H9 (cell line): ENCODE data around the gene LTBP2. TPM values are rescaled to one million over a fixed set of nuclear protein-coding genes. Genes with fewer than 3 reads are reported as not detected.

ENCODE experiments used
- DNase-seq: peaks from one replicate; pipeline ENCODE4 v3.0.0-alpha.2; 2017
- H2AFZ ChIP-seq: one replicate; pipeline ENCODE4 v1.6.1; 2013; ENCODE audit warnings: mild to moderate bottlenecking, low read length, control low read depth, moderate library complexity
- H2AK5ac ChIP-seq: 2 replicates; pipeline ENCODE4 v1.6.1; 2013; ENCODE audit warnings: low read length, control low read depth, mixed read lengths; ENCODE audit not compliant: insufficient read length
- H2BK120ac ChIP-seq: one replicate; pipeline ENCODE4 v1.6.1; 2013; ENCODE audit warnings: low read depth, mild to moderate bottlenecking, low read length, control low read depth, inconsistent platforms; ENCODE audit not compliant: poor library complexity, severe bottlenecking
- H2BK12ac ChIP-seq: 2 replicates; pipeline ENCODE4 v1.6.1; 2013; ENCODE audit warnings: low read length, control low read depth, mixed read lengths, low read depth; ENCODE audit not compliant: insufficient read length
- H2BK15ac ChIP-seq: 2 replicates; pipeline ENCODE4 v1.6.1; 2013; ENCODE audit warnings: low read depth, low read length, control low read depth
- H2BK20ac ChIP-seq: one replicate; pipeline ENCODE4 v1.6.1; 2013; ENCODE audit warnings: low read depth, mild to moderate bottlenecking, low read length, control low read depth, inconsistent platforms; ENCODE audit not compliant: poor library complexity, severe bottlenecking
- H2BK5ac ChIP-seq: 2 replicates; pipeline ENCODE4 v1.6.1; 2013; ENCODE audit warnings: low read length, control low read depth, mixed read lengths; ENCODE audit not compliant: insufficient read length
- H3K14ac ChIP-seq: 2 replicates; pipeline ENCODE4 v1.6.1; 2013; ENCODE audit warnings: low read length, control low read depth; ENCODE audit not compliant: insufficient read depth
- H3K18ac ChIP-seq: 2 replicates; pipeline ENCODE4 v1.6.1; 2013; ENCODE audit warnings: low read depth, mild to moderate bottlenecking, mixed read lengths, low read length, control low read depth; ENCODE audit not compliant: insufficient read length
- H3K23ac ChIP-seq: 2 replicates; pipeline ENCODE4 v1.6.1; 2013; ENCODE audit warnings: low read length, control low read depth, mixed read lengths, low read depth; ENCODE audit not compliant: insufficient read length
- H3K23me2 ChIP-seq: 2 replicates; pipeline ENCODE4 v1.6.1; 2013; ENCODE audit warnings: low read depth, mild to moderate bottlenecking, mixed read lengths, low read length, control low read depth; ENCODE audit not compliant: insufficient read length, poor library complexity, severe bottlenecking
- H3K27ac ChIP-seq: 2 replicates; pipeline ENCODE4 v1.5.1; 2013; ENCODE audit warnings: low read length, control low read depth, mixed read lengths, low read depth; ENCODE audit not compliant: insufficient read length
- H3K27me3 ChIP-seq: 2 replicates; pipeline ENCODE4 v1.6.1; 2013; ENCODE audit warnings: low read length, control low read depth, inconsistent platforms; ENCODE audit not compliant: insufficient read depth
- H3K4ac ChIP-seq: 2 replicates; pipeline ENCODE4 v1.6.1; 2013; ENCODE audit warnings: low read depth, mild to moderate bottlenecking, control low read depth, inconsistent platforms, low read length, moderate library complexity
- H3K4me1 ChIP-seq: 2 replicates; pipeline ENCODE4 v1.6.1; 2013; ENCODE audit warnings: low read length, control low read depth, inconsistent platforms; ENCODE audit not compliant: insufficient read depth
- H3K4me2 ChIP-seq: 2 replicates; pipeline ENCODE4 v1.6.1; 2013; ENCODE audit warnings: low read length, control low read depth, mixed read lengths; ENCODE audit not compliant: insufficient read length, insufficient read depth
- H3K56ac ChIP-seq: 2 replicates; pipeline ENCODE4 v1.6.1; 2013; ENCODE audit warnings: low read depth, mild to moderate bottlenecking, mixed read lengths, low read length, control low read depth; ENCODE audit not compliant: insufficient read length
- H3K79me1 ChIP-seq: 2 replicates; pipeline ENCODE4 v1.6.1; 2013; ENCODE audit warnings: low read depth, mild to moderate bottlenecking, moderate library complexity, low read length, control low read depth, inconsistent platforms; ENCODE audit not compliant: insufficient read depth, poor library complexity, severe bottlenecking
- H3K79me2 ChIP-seq: 2 replicates; pipeline ENCODE4 v1.6.1; 2013; ENCODE audit warnings: low read length, control low read depth, inconsistent platforms; ENCODE audit not compliant: insufficient read depth
- H3K9ac ChIP-seq: 2 replicates; pipeline ENCODE4 v1.6.1; 2013; ENCODE audit warnings: low read length, control low read depth, mixed read lengths; ENCODE audit not compliant: insufficient read length; ENCODE audit errors: extremely low read depth
- H3K9me3 ChIP-seq: one replicate; pipeline ENCODE4 v1.6.1; 2013; ENCODE audit warnings: low read depth, low read length, inconsistent platforms; ENCODE audit not compliant: control insufficient read depth
- H3T11ph ChIP-seq: one replicate; pipeline ENCODE4 v1.6.1; 2013; ENCODE audit warnings: mild to moderate bottlenecking, low read length, control low read depth, inconsistent platforms
- H4K20me1 ChIP-seq: one replicate; pipeline ENCODE4 v1.6.1; 2013; ENCODE audit not compliant: control insufficient read depth, insufficient read length, insufficient read depth
- H4K5ac ChIP-seq: 2 replicates; pipeline ENCODE4 v1.6.1; 2013; ENCODE audit warnings: low read depth, mild to moderate bottlenecking, mixed read lengths, low read length, control low read depth; ENCODE audit not compliant: insufficient read length
- H4K8ac ChIP-seq: replicated peaks from 2 replicates; pipeline ENCODE4 v1.6.1; 2013; ENCODE audit warnings: low read length, control low read depth, mixed read lengths, low read depth; ENCODE audit not compliant: insufficient read length
- H4K91ac ChIP-seq: 2 replicates; pipeline ENCODE4 v1.6.1; 2013; ENCODE audit warnings: low read depth, mild to moderate bottlenecking, moderate library complexity, mixed read lengths, low read length, control low read depth; ENCODE audit not compliant: insufficient read length
- H3K27ac Mint-ChIP-seq, 3 experiments: 2 replicates in 2 of 3; 3 replicates in 1 of 3; pipeline ENCODE4 v1.8.0; 2020 to 2021; ENCODE audit warnings: mixed read lengths in 3 of 3, mild to moderate bottlenecking in 1 of 3, moderate library complexity in 1 of 3
- H3K27me3 Mint-ChIP-seq: 2 replicates; pipeline ENCODE4 v1.8.0; 2021; ENCODE audit warnings: low read depth, mild to moderate bottlenecking, moderate library complexity, mixed read lengths
- H3K36me3 Mint-ChIP-seq, 3 experiments: 2 replicates in 2 of 3; 3 replicates in 1 of 3; pipeline ENCODE4 v1.8.0; 2020 to 2021; ENCODE audit warnings: low read depth in 3 of 3, mixed read lengths in 3 of 3; ENCODE audit not compliant: insufficient read depth in 1 of 3
- H3K4me1 Mint-ChIP-seq, 2 experiments: 2 replicates each; pipeline ENCODE4 v1.8.0; 2020; ENCODE audit warnings: mixed read lengths in 2 of 2
- H3K4me3 Mint-ChIP-seq, 2 experiments: 2 replicates in 1 of 2; 3 replicates in 1 of 2; pipeline ENCODE4 v1.8.0; 2020 to 2021; ENCODE audit warnings: mild to moderate bottlenecking in 2 of 2, mixed read lengths in 2 of 2, moderate library complexity in 1 of 2
- H3K9me3 Mint-ChIP-seq, 2 experiments: 2 replicates in 1 of 2; 3 replicates in 1 of 2; pipeline ENCODE4 v1.8.0; 2020; ENCODE audit warnings: mild to moderate bottlenecking in 2 of 2, mixed read lengths in 2 of 2, moderate library complexity in 1 of 2
- WGBS: extraction: QIAGEN DNeasy Blood & Tissue Kit; methylation state at CpG from one replicate; pipeline ENCODE4 v1.1.7; 2013; ENCODE audit warnings: missing lambda C conversion rate, low lambda C conversion rate, mixed read lengths; ENCODE audit not compliant: insufficient read length; ENCODE audit errors: extremely low coverage; 5-methylcytosine and 5-hydroxymethylcytosine counted together
- total RNA-seq: library from RNA; stranded (reverse); gene quantifications from 2 replicates; pipeline ENCODE4 v1.2.1, GENCODE V29; 2021
- TF ChIP-seq, protein P1 (sequence below): fragments of 200-600 bp; sonication (generic); conservative IDR thresholded peaks from 3 replicates; pipeline ENCODE4 v1.8.0; 2021; ENCODE audit warnings: antibody characterized with exemption, mild to moderate bottlenecking

The LTBP2 gene
- total RNA-seq, 1 experiment from 2014 or later, result 0.77 TPM

DNA sequence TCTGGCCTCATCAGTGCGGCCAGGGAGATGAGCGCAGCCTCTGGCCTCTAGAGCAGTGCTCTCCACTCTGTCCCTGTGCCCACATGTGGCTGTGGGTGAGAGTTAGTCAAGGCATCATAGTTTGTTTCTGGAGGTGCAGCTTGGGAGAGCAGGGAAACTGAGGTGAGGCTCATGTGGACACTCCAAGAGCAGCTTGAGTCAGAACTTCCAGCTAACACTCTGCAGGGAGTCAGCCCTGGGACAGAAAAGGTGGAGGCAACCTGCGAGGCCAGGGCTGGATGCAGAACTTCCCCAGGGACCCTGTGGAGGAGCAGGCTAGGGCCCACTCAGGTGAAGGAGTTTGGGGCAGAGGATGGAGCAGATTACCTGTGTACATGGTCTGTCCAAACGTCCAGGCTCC lies 107.6 kb downstream of the LTBP2 start:
- no peak overlapping the region for H3T11ph ChIP-seq
- whole genome bisulfite sequencing, result no CpG with 5 or more reads among the region's 4 CpGs

More for the DNA sequence above, 107.6 kb downstream of the LTBP2 start:
- Histone ChIP-seq H3K4me2 (no peak overlapping the region), H3K23me2 (no peaks in the 10 kb centered on the region), H2BK20ac (no peak overlapping the region), H2BK12ac (no peak overlapping the region), H2AFZ (no peak overlapping the region), H3K18ac (no peak overlapping the region), H3K79me2 (no peaks in the 10 kb centered on the region), H4K5ac (no peak overlapping the region), H4K20me1 (no peaks in the 10 kb centered on the region), H3K14ac (no peak overlapping the region), H4K8ac (no peak overlapping the region), H3K27me3 (no peaks in the 10 kb centered on the region), H2BK5ac (no peak overlapping the region), H3K4ac (no peak overlapping the region), H3K56ac (no peak overlapping the region), H3K23ac (no peak overlapping the region), H2BK120ac (no peak overlapping the region), H3K27ac (no peak overlapping the region), H4K91ac (no peak overlapping the region), H3K4me1 (no peaks in the 10 kb centered on the region; the same call in 1 of the 2 replicates), H3K9me3 (no peaks in the 10 kb centered on the region), H3K79me1 (no peaks in the 10 kb centered on the region), H3K9ac (no peak overlapping the region), H2AK5ac (no peak overlapping the region), H2BK15ac (no peak overlapping the region)
- Mint-ChIP-seq H3K4me3 (no peak overlapping the region; a peak in 1 of 5 replicates), H3K9me3 (no peaks in the 10 kb centered on the region), H3K36me3 (no peaks in the 10 kb centered on the region; a peak in 1 of 7 replicates), H3K4me1 (peaks cover 38 to 39% of the 10 kb centered on the region in 2 experiments), H3K27ac (no peak overlapping the region), H3K27me3 (peaks cover 16% of the 10 kb centered on the region)
- no peak for DNase-seq
- TF ChIP-seq, protein P1, sequence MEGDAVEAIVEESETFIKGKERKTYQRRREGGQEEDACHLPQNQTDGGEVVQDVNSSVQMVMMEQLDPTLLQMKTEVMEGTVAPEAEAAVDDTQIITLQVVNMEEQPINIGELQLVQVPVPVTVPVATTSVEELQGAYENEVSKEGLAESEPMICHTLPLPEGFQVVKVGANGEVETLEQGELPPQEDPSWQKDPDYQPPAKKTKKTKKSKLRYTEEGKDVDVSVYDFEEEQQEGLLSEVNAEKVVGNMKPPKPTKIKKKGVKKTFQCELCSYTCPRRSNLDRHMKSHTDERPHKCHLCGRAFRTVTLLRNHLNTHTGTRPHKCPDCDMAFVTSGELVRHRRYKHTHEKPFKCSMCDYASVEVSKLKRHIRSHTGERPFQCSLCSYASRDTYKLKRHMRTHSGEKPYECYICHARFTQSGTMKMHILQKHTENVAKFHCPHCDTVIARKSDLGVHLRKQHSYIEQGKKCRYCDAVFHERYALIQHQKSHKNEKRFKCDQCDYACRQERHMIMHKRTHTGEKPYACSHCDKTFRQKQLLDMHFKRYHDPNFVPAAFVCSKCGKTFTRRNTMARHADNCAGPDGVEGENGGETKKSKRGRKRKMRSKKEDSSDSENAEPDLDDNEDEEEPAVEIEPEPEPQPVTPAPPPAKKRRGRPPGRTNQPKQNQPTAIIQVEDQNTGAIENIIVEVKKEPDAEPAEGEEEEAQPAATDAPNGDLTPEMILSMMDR, result no peak
